Natural killer cell (primary cell): Measurements from ENCODE around the gene MED26. TPM values are rescaled to one million over a fixed set of nuclear protein-coding genes. Genes with fewer than 3 reads are reported as not detected.
"Not testable (repeated sequence)": the region's sequence is repeated elsewhere in the genome, so short reads cannot be mapped to it uniquely, and the experiment has no call there.

Experiments
- ATAC-seq, 3 donors: fragments of 150-1000 bp in 2 of 3; fragments of 200-7000 bp in 1 of 3; cut with Tn5 transposase; 1 replicate in 1 of 3; 2 replicates in 2 of 3; pipeline ENCODE4 v1.10.0; 2021; ENCODE audit warnings: mild to moderate bottlenecking in 2 of 3, moderate library complexity in 2 of 3
- DNase-seq, 2 donors: peaks; one replicate each; pipeline versions ENCODE4 v3.0.0 to v3.0.0-alpha.2; 2013 to 2021; ENCODE audit warnings: mixed read lengths in 1 of 2
- H3K27ac ChIP-seq: one replicate; pipeline ENCODE4 v1.5.1; 2013; ENCODE audit warnings: mild to moderate bottlenecking, low read length
- H3K27me3 ChIP-seq: one replicate; pipeline ENCODE4 v1.6.1; 2013; ENCODE audit warnings: low read length; ENCODE audit not compliant: control insufficient read depth, insufficient read depth
- H3K36me3 ChIP-seq: one replicate; pipeline ENCODE4 v1.6.1; 2013; ENCODE audit warnings: low read length; ENCODE audit not compliant: control insufficient read depth, insufficient read depth
- H3K4me1 ChIP-seq: one replicate; pipeline ENCODE4 v1.6.1; 2013; ENCODE audit warnings: low read length; ENCODE audit not compliant: control insufficient read depth, insufficient read depth
- H3K4me3 ChIP-seq: one replicate; pipeline ENCODE4 v1.5.1; 2013; ENCODE audit warnings: low read length
- H3K9me3 ChIP-seq: one replicate; pipeline ENCODE4 v1.6.1; 2013; ENCODE audit warnings: low read length; ENCODE audit not compliant: control insufficient read depth, insufficient read depth
- H3K27ac Mint-ChIP-seq, 2 donors: one replicate each; pipeline ENCODE4 v1.8.0; 2022; ENCODE audit warnings: mild to moderate bottlenecking in 2 of 2, mixed read lengths in 2 of 2, moderate library complexity in 1 of 2
- H3K27me3 Mint-ChIP-seq, 2 donors: one replicate each; pipeline ENCODE4 v1.8.0; 2022; ENCODE audit warnings: low read depth in 2 of 2, mixed read lengths in 2 of 2
- H3K36me3 Mint-ChIP-seq: one replicate; pipeline ENCODE4 v1.8.0; 2022; ENCODE audit warnings: mixed read lengths
- H3K4me1 Mint-ChIP-seq, 2 donors: one replicate each; pipeline ENCODE4 v1.8.0; 2022; ENCODE audit warnings: mixed read lengths in 2 of 2
- H3K4me3 Mint-ChIP-seq: one replicate; pipeline ENCODE4 v1.8.0; 2022; ENCODE audit warnings: mild to moderate bottlenecking, moderate library complexity, mixed read lengths
- H3K9me3 Mint-ChIP-seq, 2 donors: one replicate each; pipeline ENCODE4 v1.8.0; 2022; ENCODE audit warnings: mixed read lengths in 2 of 2
- CTCF ChIP-seq: fragments of 200-600 bp; IDR thresholded peaks from one replicate; pipeline ENCODE4 v1.8.0; 2022; ENCODE audit warnings: antibody characterized with exemption
- WGBS: methylation state at CpG from one replicate; pipeline ENCODE4 v1.1.7; 2013; ENCODE audit warnings: missing lambda C conversion rate; ENCODE audit not compliant: insufficient coverage; 5-methylcytosine and 5-hydroxymethylcytosine counted together
- intact Hi-C: fragments of 100-400 bp; cut with micrococcal nuclease; formaldehyde crosslinking; loops from one replicate; pipeline ENCODE4 v1.14.2; 2022
- total RNA-seq, 4 donors: library from RNA; stranded (reverse); fragments of 120-200 nt in 1 of 4; gene quantifications; one replicate each; pipeline versions ENCODE4 v1.2.3 to v1.2.4, GENCODE V29; 2013 to 2022

The MED26 gene
- 10 to 100 TPM; 34.7 to 47.5 (median 47.3) TPM for total RNA-seq
- 14.5 TPM for total RNA-seq (2013)

- peak within 1 kb of the TSS; percentile 77 for H3K27ac ChIP-seq
- intact Hi-C loops = loop anchor here (1.0 to 2.0 kb wide), 4 partner anchors 31 to 86 kb away; partner anchors contain the start of genes CHERP and SLC35E1
- H3K27me3 Mint-ChIP-seq = no peaks in the 10 kb centered on the region
- no peaks in the 10 kb centered on the region for H3K9me3 Mint-ChIP-seq
- peak within 1 kb of the TSS; percentile 92 for H3K4me3 Mint-ChIP-seq
- whole genome bisulfite sequencing = under 1% methylated on average over 98 of the region's 98 CpGs
- H3K4me3 ChIP-seq = peak within 1 kb of the TSS; percentile 79
- TF ChIP-seq CTCF = no peak
- peak within 1 kb of the TSS; percentile 85 to 95 for H3K27ac Mint-ChIP-seq
- ATAC-seq (peak; percentile 94 to 99 (median 94)), DNase-seq (peak; percentile 94 to 97)
- H3K9me3 ChIP-seq = no peaks in the 10 kb centered on the region
- no peaks in the 10 kb centered on the region for H3K36me3 Mint-ChIP-seq
- H3K36me3 ChIP-seq = peaks cover 13% of the 10 kb centered on the region
- H3K27me3 ChIP-seq = no peaks in the 10 kb centered on the region
- H3K4me1 Mint-ChIP-seq = peaks cover 28 to 42% of the 10 kb centered on the region in 2 donors
- peaks cover 18% of the 10 kb centered on the region for H3K4me1 ChIP-seq
These were observed at the start of gene MED26 for GRCh38 chr19:16628183-16628983. TSS of gene MED26 (minus strand) at chr19:16628204. CDS start at chr19:16627943, 261 bp downstream.

- intact Hi-C loops = no loop called here
- H3K27me3 Mint-ChIP-seq = no peaks in the 10 kb centered on the region
- no peak overlapping the region for H3K4me3 ChIP-seq
- H3K27ac ChIP-seq = no peak overlapping the region
- no peaks in the 10 kb centered on the region for H3K4me1 ChIP-seq
- TF ChIP-seq CTCF = no peak
- peaks cover 2 to 3% of the 10 kb centered on the region in 2 donors for H3K9me3 Mint-ChIP-seq
- no peaks in the 10 kb centered on the region for H3K4me1 Mint-ChIP-seq
- ATAC-seq (no peak), DNase-seq (no peak)
- no peak overlapping the region for H3K4me3 Mint-ChIP-seq
- H3K36me3 ChIP-seq = no peaks in the 10 kb centered on the region
- H3K9me3 ChIP-seq = peaks cover 13% of the 10 kb centered on the region
- no peaks in the 10 kb centered on the region for H3K27me3 ChIP-seq
- H3K27ac Mint-ChIP-seq = no peak overlapping the region
- no peaks in the 10 kb centered on the region for H3K36me3 Mint-ChIP-seq
These were observed 49.1 kb upstream of the MED26 start for GRCh38 chr19:16677055-16677454.

GRCh38 chr19:16676101-16676798, 48.2 kb upstream of the MED26 start:
- Histone ChIP-seq H3K36me3 (no peaks in the 10 kb centered on the region), H3K27ac (no peak overlapping the region), H3K4me1 (no peaks in the 10 kb centered on the region), H3K4me3 (no peak overlapping the region), H3K27me3 (no peaks in the 10 kb centered on the region), H3K9me3 (peaks cover 9% of the 10 kb centered on the region)
- TF ChIP-seq CTCF = no peak
- Mint-ChIP-seq H3K4me3 (no peak overlapping the region), H3K27me3 (no peaks in the 10 kb centered on the region), H3K9me3 (peaks cover 1 to 2% of the 10 kb centered on the region in 2 donors), H3K36me3 (no peaks in the 10 kb centered on the region), H3K4me1 (no peaks in the 10 kb centered on the region), H3K27ac (no peak overlapping the region)
- ATAC-seq (no peak), DNase-seq (no peak)
- 89% methylated on average over 14 of the region's 15 CpGs for WGBS
- intact Hi-C loops = no loop called here

GRCh38 chr19:16673839-16674238, 45.8 kb upstream of the MED26 start:
- H3K4me1 Mint-ChIP-seq = not testable (repeated sequence)

More at GRCh38 chr19:16673839-16674238, 45.8 kb upstream of the MED26 start:
- H3K36me3 ChIP-seq, intact Hi-C loops, H3K9me3 ChIP-seq, H3K4me3 Mint-ChIP-seq, H3K9me3 Mint-ChIP-seq, H3K27ac Mint-ChIP-seq, H3K27ac ChIP-seq, H3K4me3 ChIP-seq, H3K4me1 ChIP-seq, H3K36me3 Mint-ChIP-seq, DNase-seq, ATAC-seq, H3K27me3 ChIP-seq, H3K27me3 Mint-ChIP-seq: not testable (repeated sequence)
- 90% methylated on average over 4 of the region's 4 CpGs for whole genome bisulfite sequencing
